Panc1 (cell line): ENCODE data around the gene CNOT4.

Source experiments
- SIN3A ChIP-seq: IDR thresholded peaks from 2 replicates; pipeline ENCODE4 v1.6.1; 2012; ENCODE audit warnings: low read depth, mild to moderate bottlenecking, low read length, moderate library complexity, borderline replicate concordance; ENCODE audit not compliant: insufficient read depth
- TF ChIP-seq, protein P1 (sequence below): fragments of 450-650 bp; IDR thresholded peaks from 2 replicates; pipeline ENCODE4 v1.5.1; 2017; ENCODE audit warnings: mild to moderate bottlenecking
- TF ChIP-seq, protein P2 (sequence below), 2 experiments: IDR thresholded peaks; 2 replicates each; pipeline ENCODE4 v1.6.1; 2011 to 2012; ENCODE audit warnings: low read depth in 2 of 2, control low read depth in 1 of 2, low read length in 1 of 2, mild to moderate bottlenecking in 1 of 2, moderate library complexity in 1 of 2; ENCODE audit not compliant: insufficient read depth in 1 of 2

GRCh38 chr7:135523146-135523545, 13.2 kb upstream of the CNOT4 start:
- TF ChIP-seq, protein P1, sequence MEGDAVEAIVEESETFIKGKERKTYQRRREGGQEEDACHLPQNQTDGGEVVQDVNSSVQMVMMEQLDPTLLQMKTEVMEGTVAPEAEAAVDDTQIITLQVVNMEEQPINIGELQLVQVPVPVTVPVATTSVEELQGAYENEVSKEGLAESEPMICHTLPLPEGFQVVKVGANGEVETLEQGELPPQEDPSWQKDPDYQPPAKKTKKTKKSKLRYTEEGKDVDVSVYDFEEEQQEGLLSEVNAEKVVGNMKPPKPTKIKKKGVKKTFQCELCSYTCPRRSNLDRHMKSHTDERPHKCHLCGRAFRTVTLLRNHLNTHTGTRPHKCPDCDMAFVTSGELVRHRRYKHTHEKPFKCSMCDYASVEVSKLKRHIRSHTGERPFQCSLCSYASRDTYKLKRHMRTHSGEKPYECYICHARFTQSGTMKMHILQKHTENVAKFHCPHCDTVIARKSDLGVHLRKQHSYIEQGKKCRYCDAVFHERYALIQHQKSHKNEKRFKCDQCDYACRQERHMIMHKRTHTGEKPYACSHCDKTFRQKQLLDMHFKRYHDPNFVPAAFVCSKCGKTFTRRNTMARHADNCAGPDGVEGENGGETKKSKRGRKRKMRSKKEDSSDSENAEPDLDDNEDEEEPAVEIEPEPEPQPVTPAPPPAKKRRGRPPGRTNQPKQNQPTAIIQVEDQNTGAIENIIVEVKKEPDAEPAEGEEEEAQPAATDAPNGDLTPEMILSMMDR, result no peak
- TF ChIP-seq, protein P2, sequence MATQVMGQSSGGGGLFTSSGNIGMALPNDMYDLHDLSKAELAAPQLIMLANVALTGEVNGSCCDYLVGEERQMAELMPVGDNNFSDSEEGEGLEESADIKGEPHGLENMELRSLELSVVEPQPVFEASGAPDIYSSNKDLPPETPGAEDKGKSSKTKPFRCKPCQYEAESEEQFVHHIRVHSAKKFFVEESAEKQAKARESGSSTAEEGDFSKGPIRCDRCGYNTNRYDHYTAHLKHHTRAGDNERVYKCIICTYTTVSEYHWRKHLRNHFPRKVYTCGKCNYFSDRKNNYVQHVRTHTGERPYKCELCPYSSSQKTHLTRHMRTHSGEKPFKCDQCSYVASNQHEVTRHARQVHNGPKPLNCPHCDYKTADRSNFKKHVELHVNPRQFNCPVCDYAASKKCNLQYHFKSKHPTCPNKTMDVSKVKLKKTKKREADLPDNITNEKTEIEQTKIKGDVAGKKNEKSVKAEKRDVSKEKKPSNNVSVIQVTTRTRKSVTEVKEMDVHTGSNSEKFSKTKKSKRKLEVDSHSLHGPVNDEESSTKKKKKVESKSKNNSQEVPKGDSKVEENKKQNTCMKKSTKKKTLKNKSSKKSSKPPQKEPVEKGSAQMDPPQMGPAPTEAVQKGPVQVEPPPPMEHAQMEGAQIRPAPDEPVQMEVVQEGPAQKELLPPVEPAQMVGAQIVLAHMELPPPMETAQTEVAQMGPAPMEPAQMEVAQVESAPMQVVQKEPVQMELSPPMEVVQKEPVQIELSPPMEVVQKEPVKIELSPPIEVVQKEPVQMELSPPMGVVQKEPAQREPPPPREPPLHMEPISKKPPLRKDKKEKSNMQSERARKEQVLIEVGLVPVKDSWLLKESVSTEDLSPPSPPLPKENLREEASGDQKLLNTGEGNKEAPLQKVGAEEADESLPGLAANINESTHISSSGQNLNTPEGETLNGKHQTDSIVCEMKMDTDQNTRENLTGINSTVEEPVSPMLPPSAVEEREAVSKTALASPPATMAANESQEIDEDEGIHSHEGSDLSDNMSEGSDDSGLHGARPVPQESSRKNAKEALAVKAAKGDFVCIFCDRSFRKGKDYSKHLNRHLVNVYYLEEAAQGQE (IDR thresholded peaks at IDR 0.05; ENCODE audit: insufficient read depth in 1 of 2, low read depth in 2 of 2, low read length in 1 of 2), result no peak
- TF ChIP-seq SIN3A, result no peak
